G401 (cell line): ENCODE data around the gene CT47B1. TPM values are rescaled to one million over a fixed set of nuclear protein-coding genes. Genes with fewer than 3 reads are reported as not detected.
"Not testable (repeated sequence)": the region's sequence is repeated elsewhere in the genome, so short reads cannot be mapped to it uniquely, and the experiment has no call there.

Experiments used
- DNase-seq: peaks from one replicate; pipeline ENCODE4 v3.0.0-alpha.2; 2015; ENCODE audit warnings: low spot score
- in situ Hi-C: cut with HindIII; loops from 2 replicates; pipeline ENCODE4 v1.10.0; 2016; ENCODE audit warnings: low sequenced_read_pairs, mixed read lengths
- total RNA-seq: library from RNA; depleted of rRNA; stranded (reverse); fragments of >200 nt; shearing (Covaris generic); gene quantifications from 2 replicates; pipeline ENCODE4 v1.2.3, GENCODE V29; 2014; rRNA removed

CT47B1 gene
- not detected in 2 replicates for total RNA-seq

- DNase-seq, in situ Hi-C loops: not testable (repeated sequence)
Observed at GRCh38 chrX:120875766-120876165, at the start of gene CT47B1. Gene CT47B1, minus strand, starts transcription at chrX:120875866. Its CDS starts 196 bp downstream, at chrX:120875670.

- in situ Hi-C loops: no loop called here
- DNase-seq: no peak
Observed at GRCh38 chrX:120874678-120875557, 748 bp downstream of the CT47B1 start.

GRCh38 chrX:120857240-120857639 is 18.4 kb downstream of the CT47B1 start:
- DNase-seq: no peak
- in situ Hi-C loops: no loop called here

- no peak for DNase-seq
- in situ Hi-C loops: no loop called here
Observed at GRCh38 chrX:120840827-120841226, 34.8 kb downstream of the CT47B1 start.

GRCh38 chrX:120839491-120839890 is 36.2 kb downstream of the CT47B1 start:
- in situ Hi-C loops: no loop called here
- no peak for DNase-seq

- DNase-seq, in situ Hi-C loops: not testable (repeated sequence)
Observed at GRCh38 chrX:120827213-120827612, 48.5 kb downstream of the CT47B1 start.

- DNase-seq: no peak
- in situ Hi-C loops: no loop called here
Observed at GRCh38 chrX:120825146-120825545, 50.5 kb downstream of the CT47B1 start.

- in situ Hi-C loops: no loop called here
- DNase-seq: no peak
Observed at GRCh38 chrX:120824021-120824420, 51.6 kb downstream of the CT47B1 start.

GRCh38 chrX:120823556-120823955 is 52.1 kb downstream of the CT47B1 start:
- in situ Hi-C loops: no loop called here
- DNase-seq: no peak

Other genes with a start within 250 kb of the CT47B1 start
- gene C1GALT1C1, start 245.8 kb downstream of the CT47B1 start, total RNA-seq: 20.0 and 21.4 TPM in 2 replicates
- gene CT47A11, start 61.3 kb upstream of the CT47B1 start, total RNA-seq: not detected in 2 replicates
- gene CT47A10, start 66.2 kb upstream of the CT47B1 start, total RNA-seq: not detected in 2 replicates
- gene CT47A9, start 71.0 kb upstream of the CT47B1 start, total RNA-seq: not detected in 2 replicates
- gene CT47A8, start 75.9 kb upstream of the CT47B1 start, total RNA-seq: not detected in 2 replicates
- gene CT47A7, start 80.7 kb upstream of the CT47B1 start, total RNA-seq: not detected in 2 replicates
- gene CT47A6, start 85.6 kb upstream of the CT47B1 start, total RNA-seq: not detected in 2 replicates
- gene CT47A5, start 90.5 kb upstream of the CT47B1 start, total RNA-seq: not detected in 2 replicates
- gene CT47A4, start 95.3 kb upstream of the CT47B1 start, total RNA-seq: not detected in 2 replicates
- gene CT47A3, start 100.2 kb upstream of the CT47B1 start, total RNA-seq: not detected in 2 replicates
- not detected in 2 replicates for gene CT47A2, start 105.1 kb upstream of the CT47B1 start, total RNA-seq
- not detected in 2 replicates for gene CT47A1, start 109.9 kb upstream of the CT47B1 start, total RNA-seq
- gene GLUD2, start 171.7 kb upstream of the CT47B1 start, total RNA-seq: 1.4 and 1.7 TPM in 2 replicates